NCI-H1417 (cell line): ENCODE results near the gene XKR8.

Source experiments
- DNase-seq, 3 experiments: peaks; one replicate each; lab custom pipeline; 2025; lab: John Stamatoyannopoulos, UW

The XKR8 gene

GRCh38 chr1:27955076-27955475 is 4.7 kb upstream of the XKR8 start:
- DNase-seq, result no peak

- no peak for DNase-seq
Observed at GRCh38 chr1:27956761-27957160, 3.0 kb upstream of the XKR8 start.

GRCh38 chr1:27957655-27958054 is 2.1 kb upstream of the XKR8 start:
- no peak for DNase-seq

GRCh38 chr1:27958513-27958912 is 1.3 kb upstream of the XKR8 start:
- DNase-seq, result no peak

GRCh38 chr1:27960762-27961645 is 1.2 kb downstream of the XKR8 start:
- DNase-seq, result no peak

GRCh38 chr1:27961646-27962221 is 2.0 kb downstream of the XKR8 start:
- no peak for DNase-seq

GRCh38 chr1:27963393-27963792 is 3.6 kb downstream of the XKR8 start:
- DNase-seq, result no peak

GRCh38 chr1:27966402-27967105 is 6.8 kb downstream of the XKR8 start:
- DNase-seq, result no peak

GRCh38 chr1:27967106-27967883 is 7.5 kb downstream of the XKR8 start:
- DNase-seq, result no peak

- DNase-seq, result no peak
Observed at GRCh38 chr1:27967884-27968466, 8.2 kb downstream of the XKR8 start.

- DNase-seq, result no peak
Observed at GRCh38 chr1:27968692-27969091, 8.9 kb downstream of the XKR8 start.

GRCh38 chr1:27970401-27970800 is 10.6 kb downstream of the XKR8 start:
- DNase-seq, result no peak

GRCh38 chr1:27971674-27972073 is 11.9 kb downstream of the XKR8 start:
- peak; percentile 32 to 91 (median 66) for DNase-seq

GRCh38 chr1:27972141-27972540 is 12.4 kb downstream of the XKR8 start:
- no peak for DNase-seq

GRCh38 chr1:27973771-27974416 is 14.1 kb downstream of the XKR8 start:
- DNase-seq, result no peak

- DNase-seq, result no peak
Observed at GRCh38 chr1:27974417-27974781, 14.6 kb downstream of the XKR8 start.

GRCh38 chr1:27979151-27979858 is 19.5 kb downstream of the XKR8 start:
- DNase-seq, result peak in 2 of 3 experiments; percentile 3 to 47

- no peak for DNase-seq
Observed at GRCh38 chr1:27979859-27980201, 20.1 kb downstream of the XKR8 start.

- no peak for DNase-seq
Observed at GRCh38 chr1:27980216-27980845, 20.6 kb downstream of the XKR8 start.

GRCh38 chr1:27981145-27981544 is 21.4 kb downstream of the XKR8 start:
- DNase-seq, result no peak
